Measurements from ENCODE around the gene NOSIP. TPM values are rescaled to one million over a fixed set of nuclear protein-coding genes. Genes with fewer than 3 reads are reported as not detected.

The NOSIP gene
- total RNA-seq, 1 donor from 2014 or later = 77.5 TPM

DNA sequence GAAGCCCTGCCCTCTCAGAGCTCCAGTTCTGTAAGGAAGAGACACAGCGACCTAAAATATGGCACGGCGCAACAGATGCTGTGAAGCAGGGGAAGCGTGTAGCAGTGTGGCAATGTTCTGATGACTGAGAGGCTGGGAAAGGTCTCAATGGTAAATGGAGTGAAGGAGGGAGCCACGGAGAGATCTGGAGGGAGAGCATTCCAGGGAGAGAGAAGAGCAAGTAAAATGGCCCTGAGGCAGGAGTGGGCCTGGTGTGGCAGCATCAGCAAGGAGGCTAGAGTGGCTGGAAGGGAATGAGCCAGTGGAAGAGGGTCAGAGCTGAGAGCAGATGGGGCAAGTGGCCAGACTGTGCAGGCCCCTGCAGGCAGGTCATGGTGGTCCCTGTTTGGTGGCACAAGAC is 36.2 kb downstream of the NOSIP start:
- no peak overlapping the region for H3K4me3 Mint-ChIP-seq
- DNase-seq (ENCODE audit: low spot score) = no peak
- intact Hi-C loops (cut with micrococcal nuclease) = no loop called here
- peaks cover 26% of the 10 kb centered on the region for H3K4me1 Mint-ChIP-seq (ENCODE audit: low read depth)
- no peaks in the 10 kb centered on the region for H3K27me3 Mint-ChIP-seq (ENCODE audit: insufficient read depth)
- no peaks in the 10 kb centered on the region for H3K36me3 Mint-ChIP-seq (ENCODE audit: low read depth)
- H3K27ac Mint-ChIP-seq = peak overlapping the region; percentile 64
- no peaks in the 10 kb centered on the region for H3K9me3 Mint-ChIP-seq

DNA sequence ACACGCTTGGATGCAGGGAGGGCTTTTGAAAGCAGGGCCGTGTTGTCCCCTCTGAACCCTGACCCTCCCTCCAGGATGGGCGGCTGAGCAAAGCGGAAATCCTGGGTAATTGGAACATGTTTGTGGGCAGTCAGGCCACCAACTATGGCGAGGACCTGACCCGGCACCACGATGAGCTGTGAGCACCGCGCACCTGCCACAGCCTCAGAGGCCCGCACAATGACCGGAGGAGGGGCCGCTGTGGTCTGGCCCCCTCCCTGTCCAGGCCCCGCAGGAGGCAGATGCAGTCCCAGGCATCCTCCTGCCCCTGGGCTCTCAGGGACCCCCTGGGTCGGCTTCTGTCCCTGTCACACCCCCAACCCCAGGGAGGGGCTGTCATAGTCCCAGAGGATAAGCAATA is 37.3 kb downstream of the NOSIP start:
- Mint-ChIP-seq H3K9me3 (no peaks in the 10 kb centered on the region), H3K4me3 (no peak overlapping the region), H3K4me1 (ENCODE audit: low read depth) (peaks cover 15% of the 10 kb centered on the region), H3K27me3 (ENCODE audit: insufficient read depth) (no peaks in the 10 kb centered on the region), H3K27ac (no peak overlapping the region), H3K36me3 (ENCODE audit: low read depth) (no peaks in the 10 kb centered on the region)
- DNase-seq (ENCODE audit: low spot score) = no peak
- intact Hi-C loops (cut with micrococcal nuclease) = no loop called here

- intact Hi-C loops (cut with micrococcal nuclease) = no loop called here
- no peak for DNase-seq (ENCODE audit: low spot score)
- Mint-ChIP-seq H3K27me3 (ENCODE audit: insufficient read depth) (no peaks in the 10 kb centered on the region), H3K27ac (no peak overlapping the region), H3K9me3 (no peaks in the 10 kb centered on the region), H3K36me3 (ENCODE audit: low read depth) (no peaks in the 10 kb centered on the region), H3K4me3 (no peak overlapping the region), H3K4me1 (ENCODE audit: low read depth) (peaks cover 15% of the 10 kb centered on the region)
These were observed 37.9 kb downstream of the NOSIP start for GRCh38 chr19:49542446-49542845.

DNA sequence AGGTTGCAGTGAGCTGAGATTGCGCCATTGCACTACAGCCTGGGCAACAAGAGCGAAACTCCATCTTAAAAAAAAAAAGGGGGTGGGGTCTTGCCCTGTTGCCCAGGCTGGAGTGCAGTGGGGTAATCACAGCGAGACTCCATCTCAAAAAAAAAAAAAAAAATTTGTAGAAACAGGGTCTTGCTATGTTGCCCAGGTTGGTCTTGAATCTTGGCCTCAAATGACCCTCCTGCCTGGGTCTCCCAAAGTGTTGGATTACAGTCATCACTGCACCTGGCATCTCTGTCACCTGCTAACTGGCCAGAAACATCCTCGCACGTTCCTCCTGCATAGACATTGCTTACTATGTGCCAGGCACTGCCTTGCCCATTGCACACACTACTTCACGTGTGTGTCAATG is 38.4 kb downstream of the NOSIP start:
- Mint-ChIP-seq H3K36me3 (ENCODE audit: low read depth) (no peaks in the 10 kb centered on the region), H3K4me1 (ENCODE audit: low read depth) (peaks cover 13% of the 10 kb centered on the region), H3K4me3 (no peak overlapping the region), H3K9me3 (no peaks in the 10 kb centered on the region), H3K27me3 (ENCODE audit: insufficient read depth) (no peaks in the 10 kb centered on the region), H3K27ac (no peak overlapping the region)
- DNase-seq (ENCODE audit: low spot score) = no peak
- intact Hi-C loops (cut with micrococcal nuclease) = no loop called here

GRCh38 chr19:49539192-49539952 is 41.0 kb downstream of the NOSIP start:
- H3K36me3 Mint-ChIP-seq (ENCODE audit: low read depth) = no peaks in the 10 kb centered on the region
- no peak overlapping the region for H3K4me3 Mint-ChIP-seq
- DNase-seq (ENCODE audit: low spot score) = no peak
- peaks cover 16% of the 10 kb centered on the region for H3K4me1 Mint-ChIP-seq (ENCODE audit: low read depth)
- H3K27ac Mint-ChIP-seq = no peak overlapping the region
- H3K9me3 Mint-ChIP-seq = no peaks in the 10 kb centered on the region
- H3K27me3 Mint-ChIP-seq (ENCODE audit: insufficient read depth) = peaks cover 2% of the 10 kb centered on the region
- intact Hi-C loops (cut with micrococcal nuclease) = no loop called here

GRCh38 chr19:49538643-49539042 is 41.7 kb downstream of the NOSIP start:
- DNase-seq (ENCODE audit: low spot score) = no peak
- intact Hi-C loops (cut with micrococcal nuclease) = no loop called here
- Mint-ChIP-seq H3K4me3 (no peak overlapping the region), H3K9me3 (no peaks in the 10 kb centered on the region), H3K27ac (no peak overlapping the region), H3K36me3 (ENCODE audit: low read depth) (no peaks in the 10 kb centered on the region), H3K27me3 (ENCODE audit: insufficient read depth) (peaks cover 2% of the 10 kb centered on the region), H3K4me1 (ENCODE audit: low read depth) (peaks cover 12% of the 10 kb centered on the region)

DNA sequence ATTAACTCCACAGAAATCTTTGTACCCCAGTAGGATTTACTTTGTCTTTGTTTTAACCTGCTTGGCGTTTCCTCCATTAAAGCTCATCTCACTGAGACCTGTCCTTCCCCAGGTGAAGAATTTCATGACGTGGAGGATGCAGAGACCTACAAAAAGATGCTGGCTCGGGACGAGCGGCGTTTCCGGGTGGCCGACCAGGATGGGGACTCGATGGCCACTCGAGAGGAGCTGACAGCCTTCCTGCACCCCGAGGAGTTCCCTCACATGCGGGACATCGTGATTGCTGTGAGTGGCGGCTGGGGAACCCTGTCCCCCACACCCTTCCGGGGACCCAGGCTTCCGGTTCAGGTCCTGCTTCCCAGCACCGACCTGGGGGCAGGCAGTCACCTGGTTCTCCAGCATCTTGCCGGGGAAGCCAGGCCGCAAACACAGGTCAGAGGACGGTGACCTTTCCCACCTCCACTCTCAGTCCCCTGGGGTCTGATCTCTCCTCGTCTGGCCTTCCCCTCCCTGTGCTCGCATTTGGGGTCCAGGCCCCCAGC is 43.4 kb downstream of the NOSIP start:
- H3K4me1 Mint-ChIP-seq (ENCODE audit: low read depth) = peaks cover 21% of the 10 kb centered on the region
- no peak for DNase-seq (ENCODE audit: low spot score)
- intact Hi-C loops (cut with micrococcal nuclease) = no loop called here
- H3K4me3 Mint-ChIP-seq = no peak overlapping the region
- H3K27me3 Mint-ChIP-seq (ENCODE audit: insufficient read depth) = peaks cover 2% of the 10 kb centered on the region
- H3K27ac Mint-ChIP-seq = no peak overlapping the region
- no peaks in the 10 kb centered on the region for H3K9me3 Mint-ChIP-seq
- no peaks in the 10 kb centered on the region for H3K36me3 Mint-ChIP-seq (ENCODE audit: low read depth)

- peak overlapping the region; percentile 86 for H3K4me3 Mint-ChIP-seq
- no peak for DNase-seq (ENCODE audit: low spot score)
- intact Hi-C loops (cut with micrococcal nuclease) = loop anchor here (1.0 to 2.0 kb wide), 2 partner anchors 20 to 29 kb away; no protein-coding TSS in a partner anchor
- H3K9me3 Mint-ChIP-seq = no peaks in the 10 kb centered on the region
- peaks cover 7% of the 10 kb centered on the region for H3K27me3 Mint-ChIP-seq (ENCODE audit: insufficient read depth)
- no peaks in the 10 kb centered on the region for H3K36me3 Mint-ChIP-seq (ENCODE audit: low read depth)
- H3K27ac Mint-ChIP-seq = peak overlapping the region; percentile 85
- peaks cover 21% of the 10 kb centered on the region for H3K4me1 Mint-ChIP-seq (ENCODE audit: low read depth)
These were observed 45.5 kb downstream of the NOSIP start for GRCh38 chr19:49534632-49535385.

DNA sequence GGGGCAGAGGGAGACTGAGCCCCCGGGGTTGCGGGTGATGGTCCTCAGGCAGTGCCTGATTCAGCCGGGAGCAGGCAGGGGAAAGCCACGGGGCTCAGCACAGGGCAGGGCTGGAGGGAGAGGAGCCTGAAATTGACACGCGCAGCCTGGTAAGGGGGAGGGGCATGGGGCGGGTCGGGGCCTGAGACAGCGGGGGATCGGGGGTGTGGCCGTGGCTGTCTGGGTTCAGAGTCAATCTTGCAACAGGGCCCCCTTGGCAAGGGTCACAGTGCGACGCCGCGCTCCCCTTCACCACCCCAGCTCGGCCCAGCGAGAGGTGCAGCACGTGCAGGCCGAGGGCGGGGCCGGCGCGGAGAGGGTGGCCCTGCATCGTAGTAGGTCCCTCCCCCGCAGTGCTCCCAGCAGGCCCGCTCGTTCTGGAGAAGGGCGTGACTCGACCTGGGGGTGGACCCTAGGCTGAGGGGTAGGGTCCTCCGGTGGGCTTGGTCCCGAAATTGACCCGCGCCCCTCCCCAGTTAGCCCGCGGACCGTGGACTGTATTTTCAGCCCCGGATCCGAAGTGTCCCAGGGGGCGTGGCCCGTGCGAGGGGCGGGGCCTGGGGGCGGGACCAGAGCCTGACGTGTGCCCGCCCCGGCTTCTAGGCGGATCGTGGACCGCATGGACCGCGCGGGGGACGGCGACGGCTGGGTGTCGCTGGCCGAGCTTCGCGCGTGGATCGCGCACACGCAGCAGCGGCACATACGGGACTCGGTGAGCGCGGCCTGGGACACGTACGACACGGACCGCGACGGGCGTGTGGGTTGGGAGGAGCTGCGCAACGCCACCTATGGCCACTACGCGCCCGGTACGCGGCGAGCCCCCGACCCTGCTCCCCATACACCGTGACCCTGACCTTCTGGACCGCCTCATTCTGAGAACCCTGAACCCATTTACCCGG is 46.5 kb downstream of the NOSIP start:
- H3K27ac Mint-ChIP-seq = peak overlapping the region; percentile 85
- H3K9me3 Mint-ChIP-seq = no peaks in the 10 kb centered on the region
- no peaks in the 10 kb centered on the region for H3K36me3 Mint-ChIP-seq (ENCODE audit: low read depth)
- DNase-seq (ENCODE audit: low spot score) = peak; percentile 79
- peaks cover 9% of the 10 kb centered on the region for H3K27me3 Mint-ChIP-seq (ENCODE audit: insufficient read depth)
- H3K4me1 Mint-ChIP-seq (ENCODE audit: low read depth) = peaks cover 21% of the 10 kb centered on the region
- intact Hi-C loops (cut with micrococcal nuclease) = loop anchor here (1.0 to 2.0 kb wide), 5 partner anchors 21 to 106 kb away; partner anchors contain the start of genes NOSIP, PRR12, PRRG2 and RRAS
- peak overlapping the region; percentile 86 for H3K4me3 Mint-ChIP-seq

DNA sequence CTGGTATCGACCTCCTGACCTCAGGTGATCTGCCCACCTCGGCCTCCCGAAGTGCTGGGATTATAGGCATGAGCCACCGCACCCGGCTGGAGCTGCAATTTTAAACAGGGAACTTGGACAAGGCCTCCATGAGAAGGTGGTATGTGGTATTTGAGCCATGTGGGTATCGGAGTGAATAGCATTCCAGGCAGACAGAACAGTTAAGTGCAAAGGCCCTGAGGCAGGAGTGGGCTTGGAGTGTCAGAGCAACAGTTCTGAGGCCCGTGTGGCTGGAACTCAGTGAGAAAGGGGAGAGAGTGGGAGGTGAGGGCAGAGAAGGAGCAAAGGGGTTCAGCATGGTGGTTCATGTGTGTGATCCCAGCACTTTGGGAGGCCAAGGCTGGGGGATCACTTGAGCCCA is 49.6 kb downstream of the NOSIP start:
- Mint-ChIP-seq H3K4me1 (ENCODE audit: low read depth) (peaks cover 38% of the 10 kb centered on the region), H3K27me3 (ENCODE audit: insufficient read depth) (peaks cover 12% of the 10 kb centered on the region), H3K27ac (no peak overlapping the region), H3K9me3 (no peaks in the 10 kb centered on the region), H3K4me3 (peak overlapping the region; percentile 13), H3K36me3 (ENCODE audit: low read depth) (no peaks in the 10 kb centered on the region)
- intact Hi-C loops (cut with micrococcal nuclease) = no loop called here
- no peak for DNase-seq (ENCODE audit: low spot score)

DNA sequence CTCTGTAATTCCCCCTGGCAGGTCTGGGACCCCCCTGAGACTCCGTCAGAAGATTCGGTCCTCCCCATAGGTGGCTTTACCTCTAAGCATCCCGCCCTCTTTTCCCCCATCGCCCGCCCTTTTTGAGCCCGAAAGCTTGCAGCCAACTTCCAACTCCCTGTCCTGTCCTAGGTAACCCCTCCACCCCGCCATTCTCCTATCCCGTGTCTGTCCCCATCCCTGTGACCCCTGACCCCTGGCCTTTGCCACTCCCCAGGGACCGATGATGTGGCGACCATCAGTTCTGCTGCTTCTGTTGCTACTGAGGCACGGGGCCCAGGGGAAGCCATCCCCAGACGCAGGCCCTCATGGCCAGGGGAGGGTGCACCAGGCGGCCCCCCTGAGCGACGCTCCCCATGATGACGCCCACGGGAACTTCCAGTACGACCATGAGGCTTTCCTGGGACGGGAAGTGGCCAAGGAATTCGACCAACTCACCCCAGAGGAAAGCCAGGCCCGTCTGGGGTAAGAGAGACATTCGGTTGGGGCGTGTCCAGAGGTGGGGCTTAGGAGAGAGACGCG is 52.1 kb downstream of the NOSIP start:
- Mint-ChIP-seq H3K4me3 (peak overlapping the region; percentile 81), H3K27me3 (ENCODE audit: insufficient read depth) (peaks cover 13% of the 10 kb centered on the region), H3K4me1 (ENCODE audit: low read depth) (peaks cover 23% of the 10 kb centered on the region), H3K36me3 (ENCODE audit: low read depth) (no peaks in the 10 kb centered on the region), H3K9me3 (no peaks in the 10 kb centered on the region), H3K27ac (peak overlapping the region; percentile 61)
- DNase-seq (ENCODE audit: low spot score) = no peak
- intact Hi-C loops (cut with micrococcal nuclease) = no loop called here

GRCh38 chr19:49524812-49525455 is 55.4 kb downstream of the NOSIP start:
- H3K27me3 Mint-ChIP-seq (ENCODE audit: insufficient read depth) = peaks cover 7% of the 10 kb centered on the region
- H3K4me1 Mint-ChIP-seq (ENCODE audit: low read depth) = peaks cover 17% of the 10 kb centered on the region
- no peak overlapping the region for H3K4me3 Mint-ChIP-seq
- no peaks in the 10 kb centered on the region for H3K36me3 Mint-ChIP-seq (ENCODE audit: low read depth)
- no peak overlapping the region for H3K27ac Mint-ChIP-seq
- intact Hi-C loops (cut with micrococcal nuclease) = no loop called here
- DNase-seq (ENCODE audit: low spot score) = no peak
- H3K9me3 Mint-ChIP-seq = no peaks in the 10 kb centered on the region

Data from activated T-helper 1 cell treated with anti-CD3 and anti-CD28 coated beads, Interleukin-12 subunit alpha, Interleukin-12 subunit beta, Interleukin-2, Interleukin-4 antibody, amounts not matched to agents 30 ng/mL and 10 ng/mL and 1 ng/mL, durations not matched to agents 14 hours and 24 hours and 36 hours (primary cell).